Skeletal muscle satellite cell (primary cell): ENCODE data around the gene BAHD1.

ENCODE experiments used
- H3K27me3 ChIP-seq: 2 replicates; pipeline ENCODE4 v1.7.0; 2013; ENCODE audit warnings: low read length; ENCODE audit not compliant: control insufficient read depth, insufficient read depth
- H3K36me3 ChIP-seq: 2 replicates; pipeline ENCODE4 v1.7.0; 2013; ENCODE audit warnings: mild to moderate bottlenecking, control low read depth, low read length; ENCODE audit not compliant: insufficient read depth
- H3K4me1 ChIP-seq: 2 replicates; pipeline ENCODE4 v1.7.0; 2013; ENCODE audit warnings: low read length; ENCODE audit not compliant: control insufficient read depth, insufficient read depth
- H3K4me2 ChIP-seq: 2 replicates; pipeline ENCODE4 v1.7.0; 2013; ENCODE audit warnings: mild to moderate bottlenecking, low read length
- H3K4me3 ChIP-seq: 2 replicates; pipeline ENCODE4 v1.7.0; 2013; ENCODE audit warnings: low read length
- H3K9ac ChIP-seq: 2 replicates; pipeline ENCODE4 v1.7.0; 2013; ENCODE audit warnings: mild to moderate bottlenecking, low read depth, low read length, moderate library complexity
- H3K9me3 ChIP-seq: replicated peaks from 2 replicates; pipeline ENCODE4 v1.7.0; 2013; ENCODE audit warnings: mild to moderate bottlenecking, control low read depth, low read length

The BAHD1 gene

DNA sequence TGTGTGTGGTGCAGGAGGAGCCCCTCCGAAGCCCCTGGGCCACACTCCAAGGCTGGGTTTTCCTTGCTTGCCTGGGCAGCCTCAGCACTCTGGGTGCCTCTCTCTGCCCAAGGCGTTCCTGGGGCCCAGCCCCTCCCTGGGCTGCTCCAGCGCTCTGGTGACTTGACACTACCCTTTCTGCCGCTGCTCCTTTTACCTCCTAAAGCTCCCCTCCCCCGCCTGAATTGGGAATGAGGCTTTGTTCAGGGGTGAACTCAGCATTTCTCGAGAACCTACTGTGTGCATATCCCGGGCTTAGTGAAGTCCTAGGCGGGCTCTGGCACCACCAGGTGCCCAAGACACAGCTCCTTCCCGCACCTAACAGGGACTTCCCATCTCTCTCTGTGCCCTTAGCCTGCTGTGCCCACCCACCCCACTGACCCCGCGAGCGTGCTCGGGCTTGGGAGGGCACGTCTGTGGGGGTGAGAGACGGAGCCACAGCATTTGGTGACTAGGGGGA, 1.2 kb upstream of the BAHD1 start:
- Histone ChIP-seq H3K9me3 (no peaks in the 10 kb centered on the region), H3K4me1 (peaks cover 16% of the 10 kb centered on the region), H3K4me2 (peak overlapping the region; percentile 95), H3K27me3 (peaks cover 49% of the 10 kb centered on the region), H3K36me3 (no peaks in the 10 kb centered on the region), H3K4me3 (peak overlapping the region; percentile 71), H3K9ac (no peak overlapping the region)

DNA sequence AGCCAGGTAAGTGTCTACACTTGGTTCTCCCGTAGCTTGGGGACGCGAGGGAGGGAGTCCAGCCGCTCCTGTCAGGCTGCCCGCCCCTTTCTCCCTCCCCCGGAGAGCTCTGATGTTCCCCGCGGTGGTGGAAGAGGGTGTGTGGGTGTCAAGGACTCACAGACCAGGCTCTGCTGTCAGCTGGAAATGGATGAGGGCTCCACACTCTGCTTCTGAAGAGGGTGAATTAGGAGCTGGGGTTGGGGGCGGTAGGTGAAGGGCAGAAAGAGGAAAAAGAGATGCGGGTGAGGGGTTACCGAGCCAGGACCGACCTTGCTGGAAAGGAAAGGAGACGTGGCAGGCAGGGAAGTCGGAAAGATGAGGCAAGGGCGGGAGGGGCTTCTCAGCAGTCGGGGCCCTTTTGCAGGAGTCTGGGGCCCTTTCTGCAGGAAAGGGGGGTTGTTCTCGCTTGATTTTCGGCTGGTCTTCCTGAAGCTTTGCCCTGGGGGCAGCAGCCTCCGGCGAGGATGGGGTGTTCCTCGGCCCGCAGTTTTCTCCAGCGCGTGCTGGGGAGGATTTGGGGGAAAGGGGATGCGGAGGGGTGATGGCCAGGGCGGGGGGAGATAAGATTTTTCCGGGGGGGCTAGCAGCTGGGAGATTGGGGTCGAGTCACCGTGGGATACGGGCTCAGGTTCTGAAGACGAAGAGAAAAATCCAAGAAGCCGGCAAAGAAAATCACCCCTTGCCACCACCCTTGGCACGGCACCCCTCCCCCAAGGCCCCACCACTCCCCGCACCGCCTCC, 602 bp upstream of the BAHD1 start:
- H3K36me3 ChIP-seq, result no peaks in the 10 kb centered on the region
- peaks cover 16% of the 10 kb centered on the region for H3K4me1 ChIP-seq
- peak overlapping the region; percentile 71 for H3K4me3 ChIP-seq
- peaks cover 43% of the 10 kb centered on the region for H3K27me3 ChIP-seq
- H3K4me2 ChIP-seq, result peak overlapping the region; percentile 95
- H3K9me3 ChIP-seq, result no peaks in the 10 kb centered on the region
- H3K9ac ChIP-seq, result peak overlapping the region; percentile 34

- peaks cover 26% of the 10 kb centered on the region for H3K27me3 ChIP-seq
- peaks cover 11% of the 10 kb centered on the region for H3K4me1 ChIP-seq
- peak overlapping the region; percentile 74 for H3K9ac ChIP-seq
These were observed 1.1 kb downstream of the BAHD1 start for GRCh38 chr15:40441565-40442531.

GRCh38 chr15:40443255-40443654, 2.5 kb downstream of the BAHD1 start:
- Histone ChIP-seq H3K9me3 (no peaks in the 10 kb centered on the region), H3K27me3 (peaks cover 12% of the 10 kb centered on the region), H3K4me2 (peak overlapping the region; percentile 93), H3K4me3 (no peak overlapping the region), H3K36me3 (no peaks in the 10 kb centered on the region), H3K9ac (no peak overlapping the region), H3K4me1 (peaks cover 9% of the 10 kb centered on the region)

More at GRCh38 chr15:40441565-40442531, 1.1 kb downstream of the BAHD1 start:
- H3K4me3 ChIP-seq, result peak overlapping the region; percentile 79
- peak overlapping the region; percentile 93 for H3K4me2 ChIP-seq
- no peaks in the 10 kb centered on the region for H3K36me3 ChIP-seq
- H3K9me3 ChIP-seq, result no peaks in the 10 kb centered on the region

DNA sequence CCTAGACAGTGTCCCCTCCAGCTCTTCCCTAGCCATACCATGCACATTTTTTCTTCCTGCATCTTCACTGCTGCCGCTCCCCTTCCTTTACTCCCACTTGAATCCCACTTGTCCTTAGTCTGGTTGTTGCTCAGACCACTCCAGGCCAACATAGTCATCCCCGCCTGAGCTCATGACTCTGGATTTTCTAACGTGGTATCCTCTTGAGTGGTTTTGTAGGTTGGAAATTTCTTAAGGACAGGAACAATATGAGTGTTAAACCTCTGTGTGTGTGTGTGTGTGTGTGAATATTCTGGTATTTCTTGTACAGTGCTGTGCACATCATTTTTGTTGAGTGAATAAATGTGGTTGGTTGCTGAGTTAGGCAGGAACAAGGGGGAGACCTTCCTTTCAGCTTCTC, 3.1 kb downstream of the BAHD1 start:
- peaks cover 6% of the 10 kb centered on the region for H3K27me3 ChIP-seq
- peaks cover 9% of the 10 kb centered on the region for H3K4me1 ChIP-seq

GRCh38 chr15:40444736-40445135, 4.0 kb downstream of the BAHD1 start:
- no peak overlapping the region for H3K4me2 ChIP-seq
- no peak overlapping the region for H3K9ac ChIP-seq
- no peak overlapping the region for H3K4me3 ChIP-seq
- no peaks in the 10 kb centered on the region for H3K36me3 ChIP-seq
- H3K9me3 ChIP-seq, result no peaks in the 10 kb centered on the region
- peaks cover 7% of the 10 kb centered on the region for H3K4me1 ChIP-seq
- H3K27me3 ChIP-seq, result no peaks in the 10 kb centered on the region

More for the DNA sequence above, 3.1 kb downstream of the BAHD1 start:
- no peak overlapping the region for H3K4me3 ChIP-seq
- no peaks in the 10 kb centered on the region for H3K9me3 ChIP-seq
- no peak overlapping the region for H3K4me2 ChIP-seq
- no peaks in the 10 kb centered on the region for H3K36me3 ChIP-seq
- H3K9ac ChIP-seq, result no peak overlapping the region

DNA sequence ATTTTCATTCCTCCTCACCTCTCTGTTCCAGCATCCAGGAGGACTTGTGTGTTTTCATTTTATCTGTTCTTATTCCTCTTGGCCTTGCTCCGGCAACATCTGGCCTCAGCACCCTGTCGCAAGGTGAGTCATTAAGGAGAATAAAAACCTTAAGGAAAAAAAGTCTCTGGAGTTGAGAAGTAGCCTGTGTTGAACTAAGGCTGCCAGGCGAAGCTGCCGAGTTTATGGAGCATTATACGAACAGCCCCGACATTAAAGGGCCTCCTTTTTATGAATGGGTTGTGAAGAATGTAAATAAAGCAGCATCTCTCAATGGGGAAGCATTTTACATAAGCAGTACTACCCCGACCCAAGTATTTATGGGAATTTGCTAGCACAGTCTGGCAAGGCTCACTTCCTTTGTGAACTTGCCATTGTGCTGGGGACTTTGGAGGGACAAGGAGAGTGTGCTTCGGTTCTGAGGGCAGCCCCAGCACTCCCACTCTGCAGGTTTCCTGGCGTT, 4.7 kb downstream of the BAHD1 start:
- Histone ChIP-seq H3K27me3 (no peaks in the 10 kb centered on the region), H3K4me2 (no peak overlapping the region), H3K4me3 (no peak overlapping the region), H3K4me1 (no peaks in the 10 kb centered on the region), H3K9ac (no peak overlapping the region), H3K9me3 (no peaks in the 10 kb centered on the region), H3K36me3 (no peaks in the 10 kb centered on the region)

DNA sequence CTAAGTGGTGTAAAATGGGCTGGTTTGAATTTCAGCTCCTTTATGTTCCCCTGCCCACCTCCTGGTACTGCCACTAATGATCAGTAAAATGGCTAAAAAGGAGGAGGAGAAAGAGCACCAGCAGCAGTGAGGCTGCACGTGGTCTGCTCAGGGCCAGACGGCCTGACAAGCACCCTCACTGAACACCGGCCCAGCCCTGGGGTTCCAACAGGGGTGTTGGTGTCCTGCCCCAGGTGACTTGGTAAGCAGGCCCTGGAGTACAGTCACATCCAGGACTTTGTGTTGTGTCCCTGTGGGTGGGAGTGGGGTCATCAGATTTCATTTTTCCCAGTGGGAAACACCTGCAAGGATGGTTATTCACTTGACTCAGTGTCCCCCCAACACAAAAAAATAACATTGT, 5.4 kb downstream of the BAHD1 start:
- Histone ChIP-seq H3K27me3 (no peaks in the 10 kb centered on the region), H3K4me2 (no peak overlapping the region), H3K4me1 (no peaks in the 10 kb centered on the region), H3K9ac (no peak overlapping the region), H3K36me3 (no peaks in the 10 kb centered on the region), H3K4me3 (no peak overlapping the region), H3K9me3 (no peaks in the 10 kb centered on the region)

DNA sequence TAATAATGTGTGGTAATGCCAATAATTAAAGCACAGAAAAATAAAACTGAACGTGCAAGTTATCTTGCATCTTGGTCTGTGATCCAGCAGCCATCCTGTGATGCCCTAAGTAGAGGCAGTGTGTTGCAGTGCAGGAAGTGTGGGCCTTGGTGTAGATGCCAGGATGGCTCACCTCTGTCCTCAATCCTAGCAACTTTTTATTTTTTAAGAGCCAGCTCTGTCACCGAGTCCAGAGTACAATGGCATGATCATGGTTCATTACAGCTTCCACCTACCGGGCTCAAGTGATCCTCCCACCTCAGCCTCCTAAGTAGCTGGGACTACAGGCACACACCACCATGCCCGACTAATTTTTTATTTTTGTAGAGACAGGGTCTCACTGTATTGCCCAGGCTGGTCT, 7.6 kb downstream of the BAHD1 start:
- H3K36me3 ChIP-seq, result no peaks in the 10 kb centered on the region
- no peaks in the 10 kb centered on the region for H3K4me1 ChIP-seq
- no peaks in the 10 kb centered on the region for H3K27me3 ChIP-seq
- no peak overlapping the region for H3K4me3 ChIP-seq
- H3K9me3 ChIP-seq, result no peaks in the 10 kb centered on the region
- no peak overlapping the region for H3K4me2 ChIP-seq
- no peak overlapping the region for H3K9ac ChIP-seq

DNA sequence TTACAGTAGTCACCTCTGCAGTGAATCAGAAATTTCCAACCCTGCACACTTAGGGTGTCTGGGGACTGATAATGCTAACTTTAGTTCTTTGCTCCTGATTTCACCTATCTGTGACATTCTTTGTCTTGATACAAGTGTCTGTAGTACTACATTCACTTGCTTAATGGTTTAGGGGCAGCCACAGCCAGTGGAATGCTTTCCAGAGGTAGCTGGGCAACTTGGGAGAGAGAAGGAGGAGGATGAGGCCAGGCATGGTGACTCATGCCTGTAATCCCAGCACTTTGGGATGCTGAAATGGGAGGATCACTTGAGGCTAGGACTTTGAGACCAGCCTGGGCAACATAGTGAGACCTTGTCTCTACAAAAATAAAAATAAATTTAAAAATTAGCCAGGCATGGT, 8.5 kb downstream of the BAHD1 start:
- Histone ChIP-seq H3K4me1 (peaks cover 2% of the 10 kb centered on the region), H3K36me3 (no peaks in the 10 kb centered on the region), H3K9ac (no peak overlapping the region), H3K4me2 (no peak overlapping the region), H3K9me3 (no peaks in the 10 kb centered on the region), H3K27me3 (no peaks in the 10 kb centered on the region), H3K4me3 (no peak overlapping the region)

- Histone ChIP-seq H3K4me3 (no peak overlapping the region), H3K4me2 (no peak overlapping the region), H3K9me3 (no peaks in the 10 kb centered on the region), H3K9ac (no peak overlapping the region), H3K27me3 (no peaks in the 10 kb centered on the region), H3K4me1 (peaks cover 8% of the 10 kb centered on the region), H3K36me3 (no peaks in the 10 kb centered on the region)
These were observed 9.3 kb downstream of the BAHD1 start for GRCh38 chr15:40450047-40450446.
